B cell (primary cell): ENCODE data around the gene SIKE1. TPM values are rescaled to one million over a fixed set of nuclear protein-coding genes. Genes with fewer than 3 reads are reported as not detected.

Experiments
- ATAC-seq: fragments of 200-7000 bp; cut with Tn5 transposase; one replicate; pipeline ENCODE4 v1.10.0; 2021; ENCODE audit warnings: low read depth, mild to moderate bottlenecking, moderate number of reproducible peaks, moderate library complexity
- CTCF ChIA-PET: fragments of 350-600 bp; sonication (Branson Sonifier 250); formaldehyde crosslinking; loops from one replicate; lab custom pipeline; 2021; ENCODE audit warnings: antibody characterized with exemption, inconsistent platforms; lab: Charles Lee
- POLR2A ChIA-PET: fragments of 350-600 bp; sonication (Branson Sonifier 250); formaldehyde crosslinking; loops from one replicate; lab custom pipeline; 2021; ENCODE audit warnings: antibody characterized with exemption; lab: Charles Lee
- DNase-seq: peaks from one replicate; pipeline ENCODE4 v3.0.0; 2013
- H2AFZ ChIP-seq: 2 replicates; pipeline ENCODE4 v1.6.1; 2012; ENCODE audit warnings: mild to moderate bottlenecking, low read depth, low read length; ENCODE audit not compliant: insufficient read depth, poor library complexity, severe bottlenecking
- H3K27ac ChIP-seq, 2 donors: 1 replicate in 1 of 2; 2 replicates in 1 of 2; pipeline ENCODE4 v1.5.1; 2012 to 2013; ENCODE audit warnings: low read length in 2 of 2, mild to moderate bottlenecking in 2 of 2, moderate library complexity in 1 of 2
- H3K27me3 ChIP-seq, 4 experiments: fragments of 200-600 bp in 1 of 4; sonication (generic) in 1 of 4; replicated peaks in 1 of 4; 1 replicate in 2 of 4; 2 replicates in 2 of 4; pipeline versions ENCODE4 v1.6.1 to v1.7.0; 2013 to 2016; ENCODE audit warnings: low read length in 3 of 4, mild to moderate bottlenecking in 2 of 4, mixed read lengths in 1 of 4, moderate library complexity in 1 of 4; ENCODE audit not compliant: insufficient read depth in 4 of 4, control insufficient read depth in 3 of 4; ENCODE audit errors: control extremely low read depth in 1 of 4
- H3K36me3 ChIP-seq, 2 experiments: replicated peaks in 1 of 2; 1 replicate in 1 of 2; 2 replicates in 1 of 2; pipeline versions ENCODE4 v1.6.1 to v1.7.1; 2013; ENCODE audit warnings: low read length in 1 of 2; ENCODE audit not compliant: insufficient read depth in 2 of 2, control insufficient read depth in 1 of 2; ENCODE audit errors: control extremely low read depth in 1 of 2, extremely low read depth in 1 of 2
- H3K4me1 ChIP-seq, 2 donors: fragments of 200-600 bp in 1 of 2; sonication (generic) in 1 of 2; 1 replicate in 1 of 2; 2 replicates in 1 of 2; pipeline versions ENCODE4 v1.5.1 to v1.6.1; 2013 to 2017; ENCODE audit warnings: low read length in 2 of 2; ENCODE audit not compliant: control insufficient read depth in 2 of 2, insufficient read depth in 2 of 2
- H3K4me2 ChIP-seq: replicated peaks from 2 replicates; pipeline ENCODE3; 2012; ENCODE audit warnings: mild to moderate bottlenecking, low read depth, low read length; ENCODE audit not compliant: poor library complexity, severe bottlenecking
- H3K4me3 ChIP-seq, 5 experiments: fragments of 200-600 bp in 1 of 5; sonication (generic) in 1 of 5; 1 replicate in 3 of 5; 2 replicates in 2 of 5; pipeline versions ENCODE4 v1.5.1 to v1.7.0; 2011 to 2016; ENCODE audit warnings: low read length in 4 of 5, mild to moderate bottlenecking in 4 of 5, low read depth in 2 of 5, control low read depth in 1 of 5, moderate library complexity in 1 of 5; ENCODE audit not compliant: insufficient read depth in 1 of 5; ENCODE audit errors: control extremely low read depth in 1 of 5, extremely low read depth in 1 of 5
- H3K79me2 ChIP-seq: fragments of 200-600 bp; sonication (generic); one replicate; pipeline ENCODE4 v1.6.0; 2016; ENCODE audit warnings: low read length; ENCODE audit not compliant: control insufficient read depth, insufficient read depth
- H3K9ac ChIP-seq: fragments of 200-600 bp; sonication (generic); 2 replicates; pipeline ENCODE4 v1.6.1; 2017; ENCODE audit warnings: mild to moderate bottlenecking, low read length, moderate library complexity
- H3K9me3 ChIP-seq, 3 donors: one replicate each; pipeline versions ENCODE4 v1.6.1 to v1.7.1; 2013; ENCODE audit warnings: low read length in 2 of 3; ENCODE audit not compliant: control insufficient read depth in 2 of 3, insufficient read depth in 1 of 3; ENCODE audit errors: control extremely low read depth in 1 of 3
- H4K20me1 ChIP-seq: 2 replicates; pipeline ENCODE4 v1.6.0; 2012; ENCODE audit warnings: mild to moderate bottlenecking, low read length; ENCODE audit not compliant: insufficient read depth, control insufficient read depth, poor library complexity, severe bottlenecking
- H3K27ac Mint-ChIP-seq: one replicate; pipeline ENCODE4 v1.8.0; 2021; ENCODE audit warnings: mixed read lengths
- H3K27me3 Mint-ChIP-seq: one replicate; pipeline ENCODE4 v1.8.0; 2021; ENCODE audit warnings: mixed read lengths
- H3K4me1 Mint-ChIP-seq: one replicate; pipeline ENCODE4 v1.8.0; 2021; ENCODE audit warnings: mixed read lengths
- H3K4me3 Mint-ChIP-seq: one replicate; pipeline ENCODE4 v1.8.0; 2021; ENCODE audit warnings: mixed read lengths
- H3K9me3 Mint-ChIP-seq: one replicate; pipeline ENCODE4 v1.8.0; 2022; ENCODE audit warnings: mixed read lengths; ENCODE audit not compliant: insufficient read depth
- CTCF ChIP-seq: fragments of 200-600 bp; IDR thresholded peaks from one replicate; pipeline ENCODE4 v1.8.0; 2022; ENCODE audit warnings: antibody characterized with exemption, mild to moderate bottlenecking
- WGBS: methylation state at CpG from one replicate; pipeline ENCODE4 v1.1.5; 2013; ENCODE audit warnings: missing lambda C conversion rate; ENCODE audit not compliant: insufficient coverage; 5-methylcytosine and 5-hydroxymethylcytosine counted together
- intact Hi-C: fragments of 100-400 bp; cut with micrococcal nuclease; formaldehyde crosslinking; loops from one replicate; pipeline ENCODE4 v1.10.0; 2022
- polyA plus RNA-seq: library from polyadenylated mRNA; depleted of rRNA; stranded (reverse); fragments of >200 nt; gene quantifications from 2 replicates; pipeline ENCODE4 v1.2.3, GENCODE V29; 2012
- total RNA-seq, 2 donors: library from RNA; stranded (reverse); fragments of 120-200 nt in 1 of 2; gene quantifications; 1 replicate in 1 of 2; 2 replicates in 1 of 2; pipeline versions ENCODE4 v1.2.3 to v1.2.4, GENCODE V29; 2013 to 2022

The SIKE1 gene
- total and polyA plus RNA-seq, 2 donors (not counting 1 experiment from before 2014, with no cell fraction given): 18.4 to 47.8 TPM

- CTCF ChIA-PET: interaction anchor here (0.6 to 1.5 kb wide), 2 partner anchors 41 to 1080 kb away, joined by 3 to 4 read pairs; partner anchors contain the start of gene NRAS
Measured at GRCh38 chr1:114757455-114758255, 22.8 kb downstream of the SIKE1 start, which contains the start of gene CSDE1. CSDE1 (minus strand) TSS chr1:114757984; CDS start chr1:114739890, 18,094 bp downstream.

More at GRCh38 chr1:114757455-114758255, 22.8 kb downstream of the SIKE1 start, which contains the start of gene CSDE1:
- Histone ChIP-seq H3K79me2 (peaks cover 59% of the 10 kb centered on the region), H3K4me3 (peak within 1 kb of the TSS; percentile 81 to 100 (median 100)), H3K27ac (peak within 1 kb of the TSS; percentile 99 to 100), H3K4me2 (peak within 1 kb of the TSS; percentile 80), H3K27me3 (no peaks in the 10 kb centered on the region), H3K9ac (peak within 1 kb of the TSS; percentile 100), H2AFZ (peak within 1 kb of the TSS; percentile 98), H3K4me1 (peaks cover 44 to 45% of the 10 kb centered on the region in 2 donors), H4K20me1 (peaks cover 47% of the 10 kb centered on the region), H3K36me3 (peaks cover 0 to 3% of the 10 kb centered on the region in 2 experiments), H3K9me3 (peaks cover 0 to 2% (median 0%) of the 10 kb centered on the region in 3 donors)
- ATAC-seq: peak; percentile 89
- TF ChIP-seq CTCF: no peak
- intact Hi-C loops: loop anchor here (1.0 to 5.0 kb wide), 8 partner anchors 23 to 999 kb away; partner anchors contain the start of genes BCAS2, NRAS, PHTF1 and RSBN1
- POLR2A ChIA-PET: interaction anchor here (1.1 to 1.4 kb wide), 3 partner anchors 22 to 247 kb away, joined by 5 to 16 read pairs (median 6); partner anchors contain the start of genes NRAS, SIKE1 and TRIM33
- peak within 1 kb of the TSS; percentile 100 for H3K4me3 Mint-ChIP-seq
- peaks cover 56% of the 10 kb centered on the region for H3K4me1 Mint-ChIP-seq
- DNase-seq: peak; percentile 98
- peak within 1 kb of the TSS; percentile 100 for H3K27ac Mint-ChIP-seq
- H3K9me3 Mint-ChIP-seq: no peaks in the 10 kb centered on the region
- WGBS: under 1% methylated on average over 50 of the region's 50 CpGs
- no peaks in the 10 kb centered on the region for H3K27me3 Mint-ChIP-seq
